ENCODE results near the gene RET.

- TF ChIP-seq CTCF (IDR thresholded peaks at IDR 0.05; ENCODE audit: poor library complexity), result no peak
- TF ChIP-seq EZH2 (IDR thresholded peaks at IDR 0.05; ENCODE audit: borderline replicate concordance), result no peak
- TF ChIP-seq EZH2phosphoT487 (IDR thresholded peaks at IDR 0.05; ENCODE audit: low read depth, severe bottlenecking, unreplicated experiment), result no peak
Observed at GRCh38 chr10:43046288-43046991, 30.4 kb upstream of the RET start.

All from hepatocyte (in vitro differentiated cells).